ENCODE measurements around the gene NCBP3. TPM values are rescaled to one million over a fixed set of nuclear protein-coding genes. Genes with fewer than 3 reads are reported as not detected.
"Not testable (repeated sequence)": the region's sequence is repeated elsewhere in the genome, so short reads cannot be mapped to it uniquely, and the experiment has no call there.

Gene NCBP3
- total RNA-seq, 1 donor from 2014 or later, result 133 TPM

GRCh38 chr17:3860939-3861700 lies 15.1 kb upstream of the NCBP3 start:
- Mint-ChIP-seq H3K27ac (ENCODE audit: unreplicated experiment) (no peak overlapping the region), H3K9me3 (ENCODE audit: unreplicated experiment) (peaks cover 2% of the 10 kb centered on the region), H3K36me3 (ENCODE audit: unreplicated experiment) (no peaks in the 10 kb centered on the region), H3K27me3 (ENCODE audit: unreplicated experiment) (peaks cover 5% of the 10 kb centered on the region), H3K4me3 (ENCODE audit: unreplicated experiment) (no peak overlapping the region), H3K4me1 (ENCODE audit: low read depth, unreplicated experiment) (peaks cover 4% of the 10 kb centered on the region)
- no peak for TF ChIP-seq CTCF (IDR thresholded peaks at IDR 0.05; ENCODE audit: partially characterized antibody, unreplicated experiment)
- no peak for DNase-seq

GRCh38 chr17:3859940-3860339 lies 13.9 kb upstream of the NCBP3 start:
- H3K9me3 Mint-ChIP-seq (ENCODE audit: unreplicated experiment), result peaks cover 3% of the 10 kb centered on the region
- no peak overlapping the region for H3K4me3 Mint-ChIP-seq (ENCODE audit: unreplicated experiment)
- H3K4me1 Mint-ChIP-seq (ENCODE audit: low read depth, unreplicated experiment), result peaks cover 5% of the 10 kb centered on the region
- H3K27ac Mint-ChIP-seq (ENCODE audit: unreplicated experiment), result no peak overlapping the region
- TF ChIP-seq CTCF (IDR thresholded peaks at IDR 0.05; ENCODE audit: partially characterized antibody, unreplicated experiment), result no peak
- peaks cover 5% of the 10 kb centered on the region for H3K27me3 Mint-ChIP-seq (ENCODE audit: unreplicated experiment)
- DNase-seq, result no peak
- H3K36me3 Mint-ChIP-seq (ENCODE audit: unreplicated experiment), result peaks cover 2% of the 10 kb centered on the region

- H3K9me3 Mint-ChIP-seq (ENCODE audit: unreplicated experiment), result peaks cover 5% of the 10 kb centered on the region
- no peak overlapping the region for H3K27ac Mint-ChIP-seq (ENCODE audit: unreplicated experiment)
- H3K36me3 Mint-ChIP-seq (ENCODE audit: unreplicated experiment), result peaks cover 8% of the 10 kb centered on the region
- no peak for TF ChIP-seq CTCF (IDR thresholded peaks at IDR 0.05; ENCODE audit: partially characterized antibody, unreplicated experiment)
- peaks cover 10% of the 10 kb centered on the region for H3K4me1 Mint-ChIP-seq (ENCODE audit: low read depth, unreplicated experiment)
- no peak for DNase-seq
- no peak overlapping the region for H3K4me3 Mint-ChIP-seq (ENCODE audit: unreplicated experiment)
- H3K27me3 Mint-ChIP-seq (ENCODE audit: unreplicated experiment), result peaks cover 7% of the 10 kb centered on the region
Observed at GRCh38 chr17:3857261-3858105, 11.4 kb upstream of the NCBP3 start.

GRCh38 chr17:3854204-3854603 lies 8.2 kb upstream of the NCBP3 start:
- not testable (repeated sequence) for H3K4me3 Mint-ChIP-seq (ENCODE audit: unreplicated experiment); H3K36me3 Mint-ChIP-seq (ENCODE audit: unreplicated experiment); H3K9me3 Mint-ChIP-seq (ENCODE audit: unreplicated experiment); H3K4me1 Mint-ChIP-seq (ENCODE audit: low read depth, unreplicated experiment); H3K27ac Mint-ChIP-seq (ENCODE audit: unreplicated experiment); DNase-seq
- H3K27me3 Mint-ChIP-seq (ENCODE audit: unreplicated experiment), result peaks cover 12% of the 10 kb centered on the region

- Mint-ChIP-seq H3K27ac (ENCODE audit: unreplicated experiment) (peak overlapping the region; percentile 22), H3K36me3 (ENCODE audit: unreplicated experiment) (peaks cover 8% of the 10 kb centered on the region), H3K27me3 (ENCODE audit: unreplicated experiment) (peaks cover 12% of the 10 kb centered on the region), H3K4me1 (ENCODE audit: low read depth, unreplicated experiment) (peaks cover 6% of the 10 kb centered on the region), H3K9me3 (ENCODE audit: unreplicated experiment) (peaks cover 6% of the 10 kb centered on the region), H3K4me3 (ENCODE audit: unreplicated experiment) (no peak overlapping the region)
- TF ChIP-seq CTCF (IDR thresholded peaks at IDR 0.05; ENCODE audit: partially characterized antibody, unreplicated experiment), result no peak
- DNase-seq, result no peak
Observed at GRCh38 chr17:3852561-3852960, 6.5 kb upstream of the NCBP3 start.

Data from glutamatergic neuron (in vitro differentiated cells).